GM23338 (cell line): ENCODE measurements around the gene CISH. TPM values are rescaled to one million over a fixed set of nuclear protein-coding genes. Genes with fewer than 3 reads are reported as not detected.

ENCODE experiments used
- CTCF ChIP-seq, 2 experiments: fragments of 200-600 bp in 1 of 2; sonication (generic) in 1 of 2; conservative IDR thresholded peaks; 2 replicates each; pipeline versions ENCODE4 v1.5.1 to v1.6.1; 2016 to 2017; ENCODE audit warnings: antibody characterized with exemption in 2 of 2, low read depth in 2 of 2, mild to moderate bottlenecking in 2 of 2, moderate library complexity in 1 of 2
- ETS1 ChIP-seq: IDR thresholded peaks from 2 replicates; pipeline ENCODE4 v1.6.1; 2016; ENCODE audit warnings: antibody characterized with exemption
- JUNB ChIP-seq: IDR thresholded peaks from one replicate; pipeline ENCODE4 v1.6.1; 2016; ENCODE audit warnings: antibody characterized with exemption; ENCODE audit not compliant: unreplicated experiment
- NANOG ChIP-seq: IDR thresholded peaks from 2 replicates; pipeline ENCODE4 v1.6.1; 2016; ENCODE audit warnings: antibody characterized with exemption, borderline replicate concordance
- POLR2AphosphoS5 ChIP-seq: IDR thresholded peaks from 2 replicates; pipeline ENCODE4 v1.6.1; 2016; ENCODE audit warnings: antibody characterized with exemption, low read depth
- polyA plus RNA-seq: library from polyadenylated mRNA; unstranded; fragments of >200 nt; fragmentation: Nextera tagmentation; extraction: Ambion mirVana; gene quantifications from 2 replicates; pipeline ENCODE4 v1.2.1, GENCODE V29; 2016
- total RNA-seq: library from RNA; depleted of rRNA; stranded (reverse); fragments of >200 nt; shearing (Covaris generic); gene quantifications from 2 replicates; pipeline ENCODE4 v1.2.3, GENCODE V29; 2014
- TF ChIP-seq, protein P1 (sequence below): fragments of 250-450 bp; sonication (Bioruptor Pico); IDR thresholded peaks from 2 replicates; pipeline ENCODE4 v1.5.0; 2020; ENCODE audit warnings: mild to moderate bottlenecking, moderate library complexity

CISH gene
- total and polyA plus RNA-seq, 2 experiments from 2014 or later: 2.1 to 3.6 TPM

DNA sequence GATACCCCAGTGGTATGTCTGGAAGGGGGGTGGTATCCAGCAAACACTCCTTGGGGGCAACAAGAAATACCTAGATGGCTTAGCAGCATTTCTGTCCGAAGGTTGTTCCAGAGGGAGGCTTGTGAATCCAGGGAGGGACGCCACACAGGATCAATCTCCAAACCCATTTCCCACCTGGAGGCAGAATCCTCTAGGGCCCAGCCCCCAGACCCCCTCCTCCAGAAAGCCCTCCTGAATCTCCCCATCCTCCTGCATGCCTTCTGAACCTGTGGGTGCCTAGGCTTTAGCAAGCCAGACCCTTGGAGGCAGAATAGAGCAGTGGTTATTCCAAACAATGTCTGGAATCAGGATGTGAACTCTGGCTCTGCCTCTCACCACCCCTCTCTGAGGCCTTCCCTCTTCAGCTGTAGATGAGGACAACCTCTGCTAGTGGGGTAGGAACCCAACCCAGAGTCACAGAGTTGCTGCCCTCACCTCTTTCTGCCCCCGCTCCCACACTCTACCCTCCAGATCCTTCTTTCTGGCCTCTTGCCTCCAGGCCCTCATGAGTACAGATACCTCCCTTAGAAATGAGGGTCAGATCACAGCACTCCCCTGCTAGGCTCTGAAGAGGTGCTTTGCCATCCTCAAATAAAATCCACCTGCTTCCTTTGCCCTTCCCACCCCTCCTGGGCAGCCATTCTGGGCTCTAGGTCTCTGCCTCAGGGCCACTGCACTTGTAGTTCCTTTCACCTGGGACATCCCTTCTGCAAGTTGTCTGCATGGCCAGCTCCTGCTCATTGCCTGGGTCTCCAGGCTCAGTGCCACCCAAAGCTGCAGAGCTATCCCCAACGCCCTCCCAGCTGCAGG is 8.1 kb downstream of the CISH start (continued):
- TF ChIP-seq, protein P1, sequence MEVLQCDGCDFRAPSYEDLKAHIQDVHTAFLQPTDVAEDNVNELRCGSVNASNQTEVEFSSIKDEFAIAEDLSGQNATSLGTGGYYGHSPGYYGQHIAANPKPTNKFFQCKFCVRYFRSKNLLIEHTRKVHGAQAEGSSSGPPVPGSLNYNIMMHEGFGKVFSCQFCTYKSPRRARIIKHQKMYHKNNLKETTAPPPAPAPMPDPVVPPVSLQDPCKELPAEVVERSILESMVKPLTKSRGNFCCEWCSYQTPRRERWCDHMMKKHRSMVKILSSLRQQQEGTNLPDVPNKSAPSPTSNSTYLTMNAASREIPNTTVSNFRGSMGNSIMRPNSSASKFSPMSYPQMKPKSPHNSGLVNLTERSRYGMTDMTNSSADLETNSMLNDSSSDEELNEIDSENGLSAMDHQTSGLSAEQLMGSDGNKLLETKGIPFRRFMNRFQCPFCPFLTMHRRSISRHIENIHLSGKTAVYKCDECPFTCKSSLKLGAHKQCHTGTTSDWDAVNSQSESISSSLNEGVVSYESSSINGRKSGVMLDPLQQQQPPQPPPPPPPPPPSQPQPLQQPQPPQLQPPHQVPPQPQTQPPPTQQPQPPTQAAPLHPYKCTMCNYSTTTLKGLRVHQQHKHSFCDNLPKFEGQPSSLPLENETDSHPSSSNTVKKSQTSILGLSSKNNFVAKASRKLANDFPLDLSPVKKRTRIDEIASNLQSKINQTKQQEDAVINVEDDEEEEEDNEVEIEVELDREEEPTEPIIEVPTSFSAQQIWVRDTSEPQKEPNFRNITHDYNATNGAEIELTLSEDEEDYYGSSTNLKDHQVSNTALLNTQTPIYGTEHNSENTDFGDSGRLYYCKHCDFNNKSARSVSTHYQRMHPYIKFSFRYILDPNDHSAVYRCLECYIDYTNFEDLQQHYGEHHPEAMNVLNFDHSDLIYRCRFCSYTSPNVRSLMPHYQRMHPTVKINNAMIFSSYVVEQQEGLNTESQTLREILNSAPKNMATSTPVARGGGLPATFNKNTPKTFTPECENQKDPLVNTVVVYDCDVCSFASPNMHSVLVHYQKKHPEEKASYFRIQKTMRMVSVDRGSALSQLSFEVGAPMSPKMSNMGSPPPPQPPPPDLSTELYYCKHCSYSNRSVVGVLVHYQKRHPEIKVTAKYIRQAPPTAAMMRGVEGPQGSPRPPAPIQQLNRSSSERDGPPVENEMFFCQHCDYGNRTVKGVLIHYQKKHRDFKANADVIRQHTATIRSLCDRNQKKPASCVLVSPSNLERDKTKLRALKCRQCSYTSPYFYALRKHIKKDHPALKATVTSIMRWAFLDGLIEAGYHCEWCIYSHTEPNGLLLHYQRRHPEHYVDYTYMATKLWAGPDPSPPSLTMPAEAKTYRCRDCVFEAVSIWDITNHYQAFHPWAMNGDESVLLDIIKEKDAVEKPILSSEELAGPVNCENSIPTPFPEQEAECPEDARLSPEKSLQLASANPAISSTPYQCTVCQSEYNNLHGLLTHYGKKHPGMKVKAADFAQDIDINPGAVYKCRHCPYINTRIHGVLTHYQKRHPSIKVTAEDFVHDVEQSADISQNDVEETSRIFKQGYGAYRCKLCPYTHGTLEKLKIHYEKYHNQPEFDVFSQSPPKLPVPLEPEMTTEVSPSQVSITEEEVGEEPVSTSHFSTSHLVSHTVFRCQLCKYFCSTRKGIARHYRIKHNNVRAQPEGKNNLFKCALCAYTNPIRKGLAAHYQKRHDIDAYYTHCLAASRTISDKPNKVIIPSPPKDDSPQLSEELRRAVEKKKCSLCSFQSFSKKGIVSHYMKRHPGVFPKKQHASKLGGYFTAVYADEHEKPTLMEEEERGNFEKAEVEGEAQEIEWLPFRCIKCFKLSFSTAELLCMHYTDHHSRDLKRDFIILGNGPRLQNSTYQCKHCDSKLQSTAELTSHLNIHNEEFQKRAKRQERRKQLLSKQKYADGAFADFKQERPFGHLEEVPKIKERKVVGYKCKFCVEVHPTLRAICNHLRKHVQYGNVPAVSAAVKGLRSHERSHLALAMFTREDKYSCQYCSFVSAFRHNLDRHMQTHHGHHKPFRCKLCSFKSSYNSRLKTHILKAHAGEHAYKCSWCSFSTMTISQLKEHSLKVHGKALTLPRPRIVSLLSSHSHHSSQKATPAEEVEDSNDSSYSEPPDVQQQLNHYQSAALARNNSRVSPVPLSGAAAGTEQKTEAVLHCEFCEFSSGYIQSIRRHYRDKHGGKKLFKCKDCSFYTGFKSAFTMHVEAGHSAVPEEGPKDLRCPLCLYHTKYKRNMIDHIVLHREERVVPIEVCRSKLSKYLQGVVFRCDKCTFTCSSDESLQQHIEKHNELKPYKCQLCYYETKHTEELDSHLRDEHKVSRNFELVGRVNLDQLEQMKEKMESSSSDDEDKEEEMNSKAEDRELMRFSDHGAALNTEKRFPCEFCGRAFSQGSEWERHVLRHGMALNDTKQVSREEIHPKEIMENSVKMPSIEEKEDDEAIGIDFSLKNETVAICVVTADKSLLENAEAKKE (CRISPR knock-in tag): no peak
- no peak for TF ChIP-seq CTCF (conservative IDR thresholded peaks at IDR 0.05; ENCODE audit: low read depth in 2 of 2)
- no peak for TF ChIP-seq POLR2AphosphoS5
- no peak for TF ChIP-seq JUNB
- no peak for TF ChIP-seq NANOG
- TF ChIP-seq ETS1: no peak
